HepG2 (cell line): ENCODE data around the gene ELAPOR1. TPM values are rescaled to one million over a fixed set of nuclear protein-coding genes. Genes with fewer than 3 reads are reported as not detected.

Source experiments
- ARID4A ChIP-seq: sonication (generic); formaldehyde crosslinking; IDR thresholded peaks from 2 replicates; pipeline ENCODE4 v1.5.0; 2020; ENCODE audit warnings: mild to moderate bottlenecking, missing genetic modification reagents, borderline replicate concordance
- CEBPZ ChIP-seq: IDR thresholded peaks from 2 replicates; pipeline ENCODE4 v1.6.1; 2012; ENCODE audit warnings: low read length, improper control_type of control experiment
- E2F5 ChIP-seq: sonication (generic); formaldehyde crosslinking; conservative IDR thresholded peaks from 2 replicates; pipeline ENCODE4 v1.4.0; 2020; ENCODE audit warnings: missing genetic modification reagents
- HES4 ChIP-seq: sonication (generic); formaldehyde crosslinking; IDR thresholded peaks from 2 replicates; pipeline ENCODE4 v1.9.0; 2021; ENCODE audit warnings: mild to moderate bottlenecking, missing genetic modification reagents, borderline replicate concordance
- HNF1A ChIP-seq, 2 experiments: sonication (generic) in 1 of 2; formaldehyde crosslinking in 1 of 2; IDR thresholded peaks; 2 replicates each; pipeline versions ENCODE4 v1.4.0 to v1.6.1; 2016 to 2020; ENCODE audit warnings: borderline replicate concordance in 1 of 2, low read depth in 1 of 2, mild to moderate bottlenecking in 1 of 2, missing genetic modification reagents in 1 of 2
- MIER2 ChIP-seq: IDR thresholded peaks from 2 replicates; pipeline ENCODE4 v1.6.1; 2016; ENCODE audit warnings: missing biosample characterization, missing genetic modification reagents
- SIN3B ChIP-seq: fragments of 150-350 bp; IDR thresholded peaks from 2 replicates; pipeline ENCODE4 v1.6.1; 2014; ENCODE audit warnings: low read length
- U2AF1 ChIP-seq: fragments of 200-400 bp; formaldehyde crosslinking; optimal IDR thresholded peaks from 2 replicates; pipeline ENCODE3; 2017; ENCODE audit warnings: mild to moderate bottlenecking, low read depth, low read length
- ZBTB44 ChIP-seq: sonication (generic); formaldehyde crosslinking; IDR thresholded peaks from 2 replicates; pipeline ENCODE4 v1.4.0; 2020; ENCODE audit warnings: missing genetic modification reagents
- ZFY ChIP-seq: sonication (generic); formaldehyde crosslinking; IDR thresholded peaks from 2 replicates; pipeline ENCODE4 v1.4.0; 2020; ENCODE audit warnings: missing genetic modification reagents
- ZKSCAN8 ChIP-seq: IDR thresholded peaks from 2 replicates; pipeline ENCODE4 v1.6.1; 2016; ENCODE audit warnings: borderline replicate concordance, missing genetic modification reagents, missing compliant biosample characterization
- ZNF530 ChIP-seq: sonication (generic); formaldehyde crosslinking; IDR thresholded peaks from 2 replicates; pipeline ENCODE4 v1.5.0; 2020; ENCODE audit warnings: low read depth, mild to moderate bottlenecking, missing genetic modification reagents
- polyA plus RNA-seq, 8 experiments: library from polyadenylated mRNA; depleted of rRNA in 3 of 8; stranded (reverse) in 7 of 8; unstranded in 1 of 8; fragments of >200 nt; fragmentation: Illumina TruSeq in 4 of 8; extraction: Trizol in 4 of 8; gene quantifications; 2 replicates each; pipeline versions ENCODE4 v1.2.1 to v1.2.3, GENCODE V29; 2011 to 2016; ENCODE audit warnings: low read depth in 4 of 8, missing spikeins in 1 of 8, mixed read lengths in 1 of 8; ENCODE audit not compliant: insufficient read depth in 1 of 8
- total RNA-seq, 5 experiments: library from RNA; depleted of rRNA; stranded (reverse); fragments of >200 nt; fragmentation: Illumina TruSeq; extraction: Trizol; gene quantifications; 2 replicates each; pipeline ENCODE4 v1.2.3, GENCODE V29; 2016; ENCODE audit warnings: low read depth in 1 of 5

The ELAPOR1 gene
- total and polyA plus RNA-seq, 2 of the 13 experiments (the other 11 are each of a cell fraction or from before 2014, with no cell fraction given) = 0.13 to 0.20 TPM

- TF ChIP-seq ARID4A (CRISPR knock-in tag) = peak; percentile 89
- TF ChIP-seq ZKSCAN8 = peak; percentile 92
- TF ChIP-seq U2AF1 = peak; percentile 86
- TF ChIP-seq HES4 (CRISPR knock-in tag) = peak; percentile 52; the same call in 1 of the 2 replicates
- TF ChIP-seq ZNF530 (CRISPR knock-in tag) = no peak
- peak; percentile 57; the same call in 1 of the 2 replicates for TF ChIP-seq MIER2
- TF ChIP-seq HNF1A (IDR thresholded peaks at IDR 0.05; ENCODE audit: low read depth) = peak; percentile 36; the same call in 1 of the 2 replicates
- TF ChIP-seq HNF1A (CRISPR knock-in tag; IDR thresholded peaks at IDR 0.05; ENCODE audit: borderline replicate concordance) = peak; percentile 73
- TF ChIP-seq SIN3B = peak; percentile 74; the same call in 1 of the 2 replicates
- TF ChIP-seq CEBPZ = no peak
- TF ChIP-seq E2F5 (CRISPR knock-in tag) = peak; percentile 38; the same call in 1 of the 2 replicates
- TF ChIP-seq ZBTB44 (CRISPR knock-in tag) = 0 out of 2 replicates have a peak, but pooled peaks have one; percentile 82
- TF ChIP-seq ZFY = peak; percentile 88
Observed at GRCh38 chr1:109090196-109091077, 23.5 kb upstream of the ELAPOR1 start, which contains the start of gene TMEM167B (continued).
